ENCODE measurements around the gene LRRC28.

Gene LRRC28

DNA sequence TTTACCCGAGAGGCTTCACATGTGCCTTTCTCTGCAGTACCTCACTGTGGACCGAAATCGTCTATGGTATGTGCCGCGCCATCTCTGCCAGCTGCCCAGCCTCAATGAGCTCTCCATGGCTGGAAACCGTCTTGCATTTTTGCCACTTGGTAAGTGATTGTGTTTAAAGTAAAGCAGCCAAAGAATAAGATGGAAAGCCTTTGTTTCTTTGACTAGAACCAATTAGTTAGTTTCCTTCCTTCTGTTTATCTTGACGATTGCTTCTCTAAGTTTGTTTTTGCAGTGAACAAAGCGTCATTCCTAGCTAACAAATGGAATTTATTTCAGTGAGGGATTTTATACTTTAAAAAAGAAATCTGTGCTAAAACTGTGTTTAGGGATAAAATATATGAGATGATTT, 82.7 kb downstream of the LRRC28 start:
- Histone ChIP-seq H3K9ac (ENCODE audit: low read length) (no peak overlapping the region), H3K4me1 (ENCODE audit: control insufficient read depth, insufficient read depth, low read length) (no peaks in the 10 kb centered on the region), H3K4me3 (ENCODE audit: low read length) (no peak overlapping the region), H3K36me3 (ENCODE audit: control insufficient read depth, insufficient read depth, low read length) (no peaks in the 10 kb centered on the region), H3K9me3 (ENCODE audit: control insufficient read depth, low read length) (no peaks in the 10 kb centered on the region), H3K27me3 (ENCODE audit: control insufficient read depth, insufficient read depth, low read length) (no peaks in the 10 kb centered on the region)

DNA sequence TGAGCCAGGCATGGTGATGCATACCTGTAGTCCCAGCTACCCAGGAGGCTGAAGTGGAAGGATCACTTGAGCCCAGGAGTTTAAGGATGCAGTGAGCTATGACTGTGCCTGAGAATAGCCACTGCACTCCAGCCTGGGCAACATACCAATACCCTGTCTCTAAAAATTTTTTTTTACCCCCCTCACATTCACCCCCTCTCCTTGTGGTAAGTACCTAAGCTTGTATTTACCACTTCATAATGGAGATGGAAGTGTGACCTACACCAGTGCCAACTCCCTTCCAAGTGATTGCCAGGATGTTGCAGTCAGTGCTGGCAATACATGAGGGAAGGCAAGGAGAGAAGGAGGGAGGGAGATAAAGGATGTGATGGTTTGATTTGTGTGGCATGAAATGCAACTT, 84.2 kb downstream of the LRRC28 start:
- H3K9me3 ChIP-seq (ENCODE audit: control insufficient read depth, low read length), result no peaks in the 10 kb centered on the region
- no peaks in the 10 kb centered on the region for H3K27me3 ChIP-seq (ENCODE audit: control insufficient read depth, insufficient read depth, low read length)
- H3K9ac ChIP-seq (ENCODE audit: low read length), result no peak overlapping the region
- H3K4me1 ChIP-seq (ENCODE audit: control insufficient read depth, insufficient read depth, low read length), result no peaks in the 10 kb centered on the region
- no peak overlapping the region for H3K4me3 ChIP-seq (ENCODE audit: low read length)
- H3K36me3 ChIP-seq (ENCODE audit: control insufficient read depth, insufficient read depth, low read length), result no peaks in the 10 kb centered on the region

DNA sequence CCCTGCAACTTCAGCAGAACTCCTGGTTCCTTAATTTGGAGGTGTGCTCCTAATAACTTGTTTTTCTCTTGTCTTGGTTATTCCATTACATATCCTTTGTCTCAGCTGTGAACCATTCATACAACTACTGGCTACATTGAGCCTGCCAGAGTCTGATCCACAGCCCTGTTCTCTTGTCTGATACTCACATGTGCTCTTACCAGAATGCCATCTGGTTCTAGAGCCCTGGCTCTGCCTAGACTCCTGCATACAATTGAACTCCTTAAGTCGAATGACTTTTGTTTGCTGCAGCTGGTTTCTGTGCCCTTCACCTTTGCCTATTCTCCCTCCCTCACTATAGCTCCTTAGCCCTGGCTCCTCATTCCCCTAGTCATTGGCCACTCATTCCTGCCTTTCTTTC, 85.5 kb downstream of the LRRC28 start:
- H3K4me3 ChIP-seq (ENCODE audit: low read length), result no peak overlapping the region
- no peak overlapping the region for H3K9ac ChIP-seq (ENCODE audit: low read length)
- no peaks in the 10 kb centered on the region for H3K4me1 ChIP-seq (ENCODE audit: control insufficient read depth, insufficient read depth, low read length)
- H3K36me3 ChIP-seq (ENCODE audit: control insufficient read depth, insufficient read depth, low read length), result no peaks in the 10 kb centered on the region
- H3K9me3 ChIP-seq (ENCODE audit: control insufficient read depth, low read length), result no peaks in the 10 kb centered on the region
- no peaks in the 10 kb centered on the region for H3K27me3 ChIP-seq (ENCODE audit: control insufficient read depth, insufficient read depth, low read length)

DNA sequence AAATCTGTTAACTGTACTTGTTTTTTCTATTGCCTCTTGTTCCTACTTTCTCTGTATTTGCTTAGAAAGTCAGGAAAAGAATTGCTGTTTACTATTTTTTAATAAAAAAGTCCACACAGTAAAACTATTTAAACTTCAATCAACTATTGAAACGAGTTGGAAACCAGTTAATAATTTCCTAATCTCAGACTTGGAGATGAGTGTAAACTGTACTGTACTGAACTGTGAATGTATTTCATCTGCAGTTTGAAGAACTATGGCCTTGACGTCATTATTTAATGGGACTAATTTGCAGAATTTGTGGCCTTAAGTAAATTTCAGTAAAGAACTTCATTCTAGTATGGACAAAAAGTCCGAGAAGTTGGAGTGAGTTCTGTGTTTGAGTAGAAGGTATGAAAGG, 89.1 kb downstream of the LRRC28 start:
- H3K4me3 ChIP-seq (ENCODE audit: low read length), result no peak overlapping the region
- no peaks in the 10 kb centered on the region for H3K27me3 ChIP-seq (ENCODE audit: control insufficient read depth, insufficient read depth, low read length)
- H3K9ac ChIP-seq (ENCODE audit: low read length), result no peak overlapping the region
- H3K9me3 ChIP-seq (ENCODE audit: control insufficient read depth, low read length), result no peaks in the 10 kb centered on the region
- no peaks in the 10 kb centered on the region for H3K4me1 ChIP-seq (ENCODE audit: control insufficient read depth, insufficient read depth, low read length)
- no peaks in the 10 kb centered on the region for H3K36me3 ChIP-seq (ENCODE audit: control insufficient read depth, insufficient read depth, low read length)

DNA sequence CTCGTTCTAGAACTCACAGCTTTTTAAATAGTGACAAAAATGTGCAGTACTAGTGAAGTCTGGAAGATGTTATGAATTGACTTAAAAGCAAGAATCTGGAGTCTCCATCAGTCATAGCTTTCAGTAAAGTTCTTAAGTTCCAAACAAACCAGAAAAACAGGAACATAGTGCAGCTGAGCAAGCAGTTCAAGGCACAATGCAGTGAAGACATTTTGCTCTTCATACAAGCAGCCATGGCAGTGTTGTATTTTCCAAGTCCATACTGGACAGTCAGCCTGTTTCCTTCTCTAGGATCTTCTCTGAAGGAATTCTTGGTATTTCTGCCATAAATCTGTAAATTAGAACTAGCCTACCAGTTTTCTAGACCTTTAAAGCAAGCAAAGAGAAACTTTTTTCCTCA, 90.5 kb downstream of the LRRC28 start:
- no peaks in the 10 kb centered on the region for H3K27me3 ChIP-seq (ENCODE audit: control insufficient read depth, insufficient read depth, low read length)
- H3K9ac ChIP-seq (ENCODE audit: low read length), result no peak overlapping the region
- no peak overlapping the region for H3K4me3 ChIP-seq (ENCODE audit: low read length)
- no peaks in the 10 kb centered on the region for H3K9me3 ChIP-seq (ENCODE audit: control insufficient read depth, low read length)
- H3K4me1 ChIP-seq (ENCODE audit: control insufficient read depth, insufficient read depth, low read length), result no peaks in the 10 kb centered on the region
- no peaks in the 10 kb centered on the region for H3K36me3 ChIP-seq (ENCODE audit: control insufficient read depth, insufficient read depth, low read length)

DNA sequence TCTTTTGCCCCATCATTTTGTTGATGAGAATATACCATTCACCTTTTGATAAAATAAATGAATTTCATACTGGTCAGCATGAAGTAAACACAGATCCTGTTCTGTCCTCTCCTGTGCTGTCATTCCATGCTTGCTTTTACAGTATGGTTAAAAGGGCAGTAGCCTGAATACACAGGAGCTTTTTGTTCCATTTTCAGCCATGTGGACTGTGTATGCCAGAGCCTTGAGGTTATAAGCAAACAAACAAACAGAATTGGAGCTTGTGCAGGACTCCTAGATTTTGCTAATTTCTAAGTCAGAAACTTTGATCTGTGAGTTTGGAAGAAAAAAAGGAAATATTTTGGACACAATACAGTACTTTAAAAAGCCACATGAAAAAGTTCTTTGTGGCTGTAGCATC, 91.9 kb downstream of the LRRC28 start:
- H3K27me3 ChIP-seq (ENCODE audit: control insufficient read depth, insufficient read depth, low read length), result no peaks in the 10 kb centered on the region
- H3K9ac ChIP-seq (ENCODE audit: low read length), result no peak overlapping the region
- no peaks in the 10 kb centered on the region for H3K9me3 ChIP-seq (ENCODE audit: control insufficient read depth, low read length)
- no peaks in the 10 kb centered on the region for H3K4me1 ChIP-seq (ENCODE audit: control insufficient read depth, insufficient read depth, low read length)
- no peak overlapping the region for H3K4me3 ChIP-seq (ENCODE audit: low read length)
- no peaks in the 10 kb centered on the region for H3K36me3 ChIP-seq (ENCODE audit: control insufficient read depth, insufficient read depth, low read length)

DNA sequence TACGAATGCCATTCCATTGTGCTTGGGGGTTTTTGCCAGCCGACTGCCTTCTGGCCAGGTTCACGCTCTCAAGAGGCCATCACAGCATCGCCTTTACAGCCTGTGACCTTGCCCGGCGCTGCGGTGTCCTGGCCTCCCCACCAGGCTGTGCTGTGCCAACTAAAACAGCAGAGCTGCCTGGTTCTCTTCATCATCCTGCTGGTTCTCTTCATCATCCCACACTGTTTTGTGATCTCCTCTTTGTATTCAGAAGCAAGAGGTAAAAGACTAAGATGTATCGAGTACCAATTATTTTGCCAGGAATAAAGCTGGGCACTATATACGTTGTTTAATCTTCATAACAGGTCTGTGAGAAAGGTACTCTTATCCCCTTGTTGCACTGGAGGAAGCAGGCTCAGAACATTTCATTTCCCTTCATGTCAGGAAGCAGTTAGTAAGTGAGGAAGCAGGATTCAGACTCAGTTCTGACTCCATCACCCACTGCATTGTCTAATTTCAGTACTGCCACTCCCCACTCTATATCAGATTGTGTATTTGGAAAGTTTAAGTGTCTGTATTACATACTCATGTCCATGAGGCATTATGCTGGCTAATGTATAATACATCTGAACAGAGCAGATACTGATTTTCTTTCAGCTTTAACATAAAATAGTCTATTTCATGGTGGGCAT, 92.7 kb downstream of the LRRC28 start:
- Histone ChIP-seq H3K36me3 (ENCODE audit: control insufficient read depth, insufficient read depth, low read length) (no peaks in the 10 kb centered on the region), H3K4me3 (ENCODE audit: low read length) (no peak overlapping the region), H3K9ac (ENCODE audit: low read length) (no peak overlapping the region)

DNA sequence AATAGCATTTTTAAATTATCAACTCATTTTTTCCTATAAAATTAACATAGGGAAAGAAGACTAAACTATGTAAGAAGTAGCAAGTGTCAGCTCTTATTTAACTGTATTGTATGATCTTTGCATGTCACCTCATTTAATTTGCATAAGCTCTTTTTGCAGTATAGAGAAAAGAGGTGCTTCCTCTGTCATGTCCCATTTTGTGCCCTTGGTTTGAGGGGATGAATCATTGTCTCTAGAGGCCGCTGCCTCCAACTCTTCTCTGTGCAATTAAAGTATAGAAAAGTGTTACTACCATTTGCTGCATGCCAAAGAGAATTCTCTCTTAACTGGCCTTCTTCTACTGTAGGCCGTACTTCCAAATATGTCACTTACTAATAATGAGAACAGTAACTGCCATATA, 93.4 kb downstream of the LRRC28 start:
- Histone ChIP-seq H3K9ac (ENCODE audit: low read length) (no peak overlapping the region), H3K36me3 (ENCODE audit: control insufficient read depth, insufficient read depth, low read length) (no peaks in the 10 kb centered on the region), H3K9me3 (ENCODE audit: control insufficient read depth, low read length) (no peaks in the 10 kb centered on the region), H3K4me1 (ENCODE audit: control insufficient read depth, insufficient read depth, low read length) (no peaks in the 10 kb centered on the region), H3K4me3 (ENCODE audit: low read length) (no peak overlapping the region), H3K27me3 (ENCODE audit: control insufficient read depth, insufficient read depth, low read length) (no peaks in the 10 kb centered on the region)

More for the DNA sequence above, 92.7 kb downstream of the LRRC28 start:
- Histone ChIP-seq H3K9me3 (ENCODE audit: control insufficient read depth, low read length) (no peaks in the 10 kb centered on the region), H3K27me3 (ENCODE audit: control insufficient read depth, insufficient read depth, low read length) (no peaks in the 10 kb centered on the region), H3K4me1 (ENCODE audit: control insufficient read depth, insufficient read depth, low read length) (no peaks in the 10 kb centered on the region)

DNA sequence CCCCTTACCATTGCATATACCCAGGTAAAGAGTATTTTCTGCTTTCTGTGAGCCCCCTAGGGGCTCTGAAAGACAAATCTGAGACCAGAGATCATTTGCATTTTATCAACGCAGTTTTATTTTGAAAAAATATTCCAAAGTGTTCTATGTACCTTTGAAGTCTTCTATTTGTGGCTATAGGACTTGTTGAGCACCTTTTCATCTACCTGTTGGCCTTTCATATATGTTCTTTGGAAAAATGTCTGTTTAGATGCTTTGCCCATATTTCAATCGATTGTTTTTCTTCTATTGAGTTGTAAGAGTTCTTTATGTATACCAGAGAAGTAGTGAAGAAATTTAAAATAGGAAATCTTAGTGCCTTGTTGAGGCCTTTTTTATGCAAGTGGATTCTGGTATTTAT, 94.0 kb downstream of the LRRC28 start:
- Histone ChIP-seq H3K36me3 (ENCODE audit: control insufficient read depth, insufficient read depth, low read length) (no peaks in the 10 kb centered on the region), H3K4me3 (ENCODE audit: low read length) (no peak overlapping the region)

DNA sequence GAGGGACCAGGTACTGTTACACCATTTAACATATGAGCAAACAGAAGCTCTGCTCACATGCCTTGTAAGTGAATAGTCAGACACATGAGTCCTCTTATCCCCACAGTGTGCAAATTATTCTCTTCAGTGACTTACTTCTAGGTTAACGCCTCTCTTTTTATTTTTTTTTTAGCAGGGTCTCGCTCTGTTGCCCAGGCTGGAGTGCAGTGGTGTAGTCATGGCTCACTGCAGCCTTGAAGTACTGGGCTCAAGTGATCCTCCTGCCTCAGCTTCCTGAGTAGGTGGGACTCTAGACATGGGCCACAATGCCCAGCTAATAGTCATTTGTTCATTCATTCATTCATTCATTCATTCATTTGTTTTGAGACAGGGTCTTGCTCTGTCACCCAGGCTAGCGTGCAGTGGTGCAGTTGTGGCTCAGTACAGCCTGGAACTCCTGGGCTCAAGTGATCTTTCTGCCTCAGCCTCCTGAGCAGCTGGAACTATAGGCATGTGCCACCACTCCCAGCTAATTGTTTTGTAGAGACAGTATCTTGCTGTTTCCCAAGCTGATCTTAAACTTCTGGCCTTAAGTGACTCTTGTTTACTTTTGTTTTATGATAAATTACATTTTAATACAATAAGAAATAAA, 94.7 kb downstream of the LRRC28 start:
- no peaks in the 10 kb centered on the region for H3K9me3 ChIP-seq (ENCODE audit: control insufficient read depth, low read length)

More for the DNA sequence above, 94.0 kb downstream of the LRRC28 start:
- Histone ChIP-seq H3K9me3 (ENCODE audit: control insufficient read depth, low read length) (no peaks in the 10 kb centered on the region), H3K4me1 (ENCODE audit: control insufficient read depth, insufficient read depth, low read length) (no peaks in the 10 kb centered on the region), H3K9ac (ENCODE audit: low read length) (no peak overlapping the region), H3K27me3 (ENCODE audit: control insufficient read depth, insufficient read depth, low read length) (no peaks in the 10 kb centered on the region)

DNA sequence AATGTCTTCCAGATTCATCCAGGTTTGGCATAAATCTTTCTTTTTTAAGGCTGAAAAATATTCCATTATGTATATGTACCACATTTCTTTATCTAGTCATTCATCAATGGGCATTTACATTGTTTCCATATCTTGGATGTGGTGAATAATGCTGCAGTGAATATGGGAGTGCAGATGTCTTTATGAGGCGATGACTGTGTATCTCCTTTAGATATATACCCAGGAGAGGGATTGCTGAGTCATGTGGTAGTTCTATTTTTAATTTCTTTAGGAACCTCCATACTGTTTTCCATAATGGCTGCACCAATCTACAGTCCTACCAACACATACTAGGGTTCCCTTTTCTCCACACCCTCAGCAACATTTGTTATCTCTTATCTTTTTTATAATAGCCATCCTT, 96.3 kb downstream of the LRRC28 start:
- no peak overlapping the region for H3K4me3 ChIP-seq (ENCODE audit: low read length)
- H3K9ac ChIP-seq (ENCODE audit: low read length), result no peak overlapping the region
- H3K9me3 ChIP-seq (ENCODE audit: control insufficient read depth, low read length), result no peaks in the 10 kb centered on the region
- H3K36me3 ChIP-seq (ENCODE audit: control insufficient read depth, insufficient read depth, low read length), result no peaks in the 10 kb centered on the region
- H3K27me3 ChIP-seq (ENCODE audit: control insufficient read depth, insufficient read depth, low read length), result no peaks in the 10 kb centered on the region
- no peaks in the 10 kb centered on the region for H3K4me1 ChIP-seq (ENCODE audit: control insufficient read depth, insufficient read depth, low read length)

More for the DNA sequence above, 94.7 kb downstream of the LRRC28 start:
- Histone ChIP-seq H3K9ac (ENCODE audit: low read length) (no peak overlapping the region), H3K4me3 (ENCODE audit: low read length) (no peak overlapping the region), H3K36me3 (ENCODE audit: control insufficient read depth, insufficient read depth, low read length) (no peaks in the 10 kb centered on the region), H3K4me1 (ENCODE audit: control insufficient read depth, insufficient read depth, low read length) (no peaks in the 10 kb centered on the region), H3K27me3 (ENCODE audit: control insufficient read depth, insufficient read depth, low read length) (no peaks in the 10 kb centered on the region)

DNA sequence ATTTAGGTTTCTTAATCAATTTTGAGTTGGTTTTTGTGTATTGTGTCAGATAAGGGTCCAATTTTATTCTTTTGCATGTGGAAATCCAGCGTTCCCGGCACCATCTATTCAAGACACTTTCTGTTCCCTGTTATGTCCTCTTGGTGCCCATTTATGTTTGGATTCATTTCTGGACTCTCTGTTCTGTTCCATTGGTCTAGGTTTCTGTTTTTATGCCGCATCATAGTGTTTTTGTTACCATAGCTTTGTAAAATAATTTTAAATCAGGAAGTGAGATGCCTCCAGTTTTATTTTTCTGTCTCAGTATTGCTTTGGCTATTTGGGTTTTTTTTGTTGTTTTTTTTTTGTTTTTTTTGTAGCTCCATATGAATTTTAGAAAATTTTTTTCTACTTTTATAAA, 97.1 kb downstream of the LRRC28 start:
- Histone ChIP-seq H3K9ac (ENCODE audit: low read length) (no peak overlapping the region), H3K9me3 (ENCODE audit: control insufficient read depth, low read length) (no peaks in the 10 kb centered on the region), H3K4me1 (ENCODE audit: control insufficient read depth, insufficient read depth, low read length) (no peaks in the 10 kb centered on the region), H3K4me3 (ENCODE audit: low read length) (no peak overlapping the region), H3K27me3 (ENCODE audit: control insufficient read depth, insufficient read depth, low read length) (no peaks in the 10 kb centered on the region), H3K36me3 (ENCODE audit: control insufficient read depth, insufficient read depth, low read length) (no peaks in the 10 kb centered on the region)
